Peyer's patch (tissue), 4 donors: ENCODE results near the gene NRTN. TPM values are rescaled to one million over a fixed set of nuclear protein-coding genes. Genes with fewer than 3 reads are reported as not detected.
A peak's percentile ranks its signal among the peaks of the same experiment; 100 is the strongest.

Experiments used
- DNase-seq, 3 donors: peaks; one replicate each; pipeline ENCODE4 v3.0.0-alpha.2; 2017 to 2019
- H3K27ac ChIP-seq, 4 donors: fragments of 200-600 bp; sonication (generic); one replicate each; pipeline ENCODE4 v1.5.1; 2016 to 2019
- H3K27me3 ChIP-seq, 2 donors: fragments of 200-600 bp; sonication (generic); one replicate each; pipeline ENCODE4 v1.5.1; 2019
- H3K36me3 ChIP-seq, 3 donors: fragments of 200-600 bp; sonication (generic); one replicate each; pipeline ENCODE4 v1.5.1; 2016 to 2019
- H3K4me1 ChIP-seq, 4 donors: fragments of 200-600 bp; sonication (generic); one replicate each; pipeline ENCODE4 v1.5.1; 2016 to 2019
- H3K4me3 ChIP-seq, 4 donors: fragments of 200-600 bp; sonication (generic); 1 replicate in 3 of 4; 2 replicates in 1 of 4; pipeline ENCODE4 v1.5.1; 2016 to 2019; ENCODE audit warnings: mild to moderate bottlenecking in 1 of 4
- H3K9me3 ChIP-seq, 4 donors: fragments of 200-600 bp; sonication (generic); one replicate each; pipeline ENCODE4 v1.5.1; 2016 to 2019; ENCODE audit warnings: mild to moderate bottlenecking in 1 of 4
- CTCF ChIP-seq, 6 experiments: fragments of 450-650 bp in 4 of 6; fragments of 200-600 bp in 2 of 6; sonication (generic) in 1 of 6; IDR thresholded peaks; one replicate each; pipeline ENCODE4 v1.5.1; 2017 to 2019; ENCODE audit warnings: antibody characterized with exemption in 6 of 6, mild to moderate bottlenecking in 3 of 6, moderate library complexity in 1 of 6
- POLR2A ChIP-seq, 2 donors: fragments of 450-650 bp; IDR thresholded peaks; one replicate each; pipeline ENCODE4 v1.5.1; 2017; ENCODE audit warnings: antibody characterized with exemption in 2 of 2, mild to moderate bottlenecking in 2 of 2, moderate library complexity in 2 of 2
- total RNA-seq, 4 donors: library from RNA; depleted of rRNA; stranded (reverse); fragments of >200 nt; gene quantifications; one replicate each; pipeline ENCODE4 v1.1.0, GENCODE V29; 2016

The NRTN gene
- 1 to 10 TPM in 2 of 4 donors, under 1 TPM in 1, not detected in 1; 0.88 to 4.8 (median 3.5) TPM for total RNA-seq

DNA sequence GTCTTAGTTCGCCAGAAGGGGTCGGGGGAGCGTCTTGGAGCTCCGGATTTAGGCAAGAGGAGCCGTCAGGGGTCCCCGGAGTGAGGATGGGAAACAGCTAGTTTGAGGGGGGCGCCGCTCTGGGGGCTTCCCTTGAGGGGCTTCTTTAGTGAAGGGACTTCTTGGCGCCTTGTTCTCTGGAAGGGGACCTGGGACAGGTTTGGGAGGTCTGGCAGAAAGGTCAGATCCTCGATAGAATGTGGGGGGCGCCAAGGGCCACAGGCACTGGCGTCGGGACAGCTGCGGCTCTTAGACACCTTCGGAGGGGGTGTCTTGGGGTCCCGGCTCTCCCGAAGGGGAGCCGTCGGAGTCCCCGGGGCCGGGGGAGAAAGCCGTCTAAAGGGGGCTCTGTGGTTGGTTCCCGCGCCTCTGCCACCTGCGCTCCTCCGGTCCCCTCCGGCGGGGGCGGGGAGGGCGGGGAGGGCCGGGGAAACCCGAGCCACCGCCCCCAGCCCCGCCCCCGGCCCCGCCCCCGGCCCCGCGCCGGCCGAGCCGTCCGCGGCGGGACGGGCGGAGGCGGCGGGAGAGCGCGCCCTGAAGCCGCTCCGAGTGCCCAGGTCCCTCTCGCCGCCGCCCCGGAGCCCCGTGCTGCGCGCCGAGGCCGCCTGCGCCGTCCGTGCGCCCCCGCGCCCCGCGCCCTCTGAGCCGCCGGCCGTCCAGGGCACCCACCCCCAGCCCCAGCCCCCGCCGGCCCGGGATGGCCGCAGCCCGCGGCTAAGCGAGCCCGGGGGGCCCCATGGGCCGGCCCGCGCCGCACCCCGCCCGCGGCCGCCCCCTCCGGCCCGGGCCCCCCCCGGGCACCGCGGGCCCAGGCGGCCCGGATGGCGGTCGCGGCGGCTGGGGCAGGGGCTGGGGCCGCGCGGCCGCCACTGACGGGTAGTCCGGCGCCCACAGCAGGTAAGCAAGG, at the start of gene NRTN:
Gene NRTN, plus strand, starts transcription at position 552 of the 946 bp plus-strand sequence. CDS start 19,099 bp downstream, outside the sequence.
- Histone ChIP-seq H3K27ac (peak within 1 kb of the TSS in 3 of 4 donors; percentile 31 to 61 (median 57)), H3K9me3 (peaks cover 0 to 3% (median 0%) of the 10 kb centered on the region in 4 donors), H3K27me3 (no peaks in the 10 kb centered on the region), H3K36me3 (no peaks in the 10 kb centered on the region), H3K4me1 (peaks cover 4 to 50% (median 11%) of the 10 kb centered on the region in 4 donors), H3K4me3 (peak within 1 kb of the TSS in 3 of 4 donors; percentile 36 to 46 (median 45))
- DNase-seq: peak; percentile 27 to 77 (median 70)
- TF ChIP-seq CTCF (IDR thresholded peaks at IDR 0.05): no peak
- no peak for TF ChIP-seq POLR2A (IDR thresholded peaks at IDR 0.05)

DNA sequence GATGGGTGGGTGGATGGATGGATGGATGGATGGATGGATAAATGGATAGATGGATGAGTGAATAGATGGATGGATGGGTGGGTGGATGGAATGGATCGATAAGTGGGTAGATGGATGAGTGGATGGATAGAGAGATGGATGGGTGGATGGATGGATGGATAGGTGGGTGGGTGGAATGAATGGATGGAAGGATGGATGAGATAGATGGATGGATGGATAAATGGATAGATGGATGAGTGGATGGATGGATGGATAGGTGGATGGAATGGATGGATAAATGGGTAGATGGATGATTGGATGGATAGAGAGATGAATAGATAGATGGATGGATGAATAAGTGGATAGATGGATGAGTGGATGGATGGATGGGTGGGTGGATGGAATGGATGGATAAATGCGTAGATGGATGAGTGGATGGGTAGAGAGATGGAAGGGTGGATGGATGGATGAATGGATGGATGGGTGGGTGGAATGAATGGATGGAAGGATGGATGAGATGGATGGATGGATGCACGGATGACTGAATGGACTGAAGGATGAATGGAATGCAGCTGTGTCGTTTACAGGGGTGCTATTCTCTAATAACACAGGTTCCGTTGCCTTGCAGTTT, 42.2 kb upstream of the NRTN start:
- H3K27me3 ChIP-seq: no peaks in the 10 kb centered on the region
- no peak overlapping the region for H3K4me3 ChIP-seq
- H3K9me3 ChIP-seq: no peaks in the 10 kb centered on the region
- no peaks in the 10 kb centered on the region for H3K36me3 ChIP-seq
- no peaks in the 10 kb centered on the region for H3K4me1 ChIP-seq
- H3K27ac ChIP-seq: no peak overlapping the region
- no peak for DNase-seq
- TF ChIP-seq POLR2A (IDR thresholded peaks at IDR 0.05): no peak

GRCh38 chr19:5765220-5765619, 39.6 kb upstream of the NRTN start:
- no peak overlapping the region for H3K27ac ChIP-seq
- no peak overlapping the region for H3K4me3 ChIP-seq
- no peaks in the 10 kb centered on the region for H3K36me3 ChIP-seq
- H3K9me3 ChIP-seq: no peaks in the 10 kb centered on the region
- DNase-seq: no peak
- no peaks in the 10 kb centered on the region for H3K27me3 ChIP-seq
- H3K4me1 ChIP-seq: no peaks in the 10 kb centered on the region
- TF ChIP-seq CTCF (IDR thresholded peaks at IDR 0.05): no peak
- TF ChIP-seq POLR2A (IDR thresholded peaks at IDR 0.05): no peak

GRCh38 chr19:5767949-5768348, 36.9 kb upstream of the NRTN start:
- no peak for TF ChIP-seq CTCF (IDR thresholded peaks at IDR 0.05)
- no peak for TF ChIP-seq POLR2A (IDR thresholded peaks at IDR 0.05)
- Histone ChIP-seq H3K27me3 (no peaks in the 10 kb centered on the region), H3K36me3 (no peaks in the 10 kb centered on the region), H3K9me3 (no peaks in the 10 kb centered on the region), H3K27ac (no peak overlapping the region), H3K4me3 (no peak overlapping the region), H3K4me1 (no peaks in the 10 kb centered on the region)
- DNase-seq: no peak

DNA sequence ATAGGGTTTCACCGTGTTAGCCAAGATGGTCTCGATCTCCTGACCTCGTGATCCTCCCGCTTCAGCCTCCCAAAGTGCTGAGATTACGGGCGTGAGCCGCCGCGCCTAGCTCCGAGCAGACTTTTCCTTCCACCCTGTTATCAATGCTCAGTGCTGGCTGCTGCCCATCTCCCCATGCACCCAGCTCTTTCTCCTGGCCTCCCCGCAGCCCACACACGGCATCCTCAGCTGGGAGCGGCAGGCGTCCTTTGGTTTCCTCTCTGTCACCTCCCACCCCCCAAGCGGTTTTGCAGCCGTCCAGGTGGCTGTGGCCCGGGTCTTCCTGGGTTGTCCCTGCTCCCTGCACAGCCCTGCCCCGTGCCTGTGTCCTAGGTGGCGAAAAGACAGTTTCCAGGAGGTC, 32.5 kb upstream of the NRTN start:
- no peaks in the 10 kb centered on the region for H3K9me3 ChIP-seq
- DNase-seq: no peak
- no peak overlapping the region for H3K4me3 ChIP-seq
- no peak overlapping the region for H3K27ac ChIP-seq
- H3K27me3 ChIP-seq: no peaks in the 10 kb centered on the region
- no peaks in the 10 kb centered on the region for H3K36me3 ChIP-seq
- TF ChIP-seq POLR2A (IDR thresholded peaks at IDR 0.05): no peak
- no peak for TF ChIP-seq CTCF (IDR thresholded peaks at IDR 0.05)
- no peaks in the 10 kb centered on the region for H3K4me1 ChIP-seq

- Histone ChIP-seq H3K27me3 (no peaks in the 10 kb centered on the region), H3K27ac (no peak overlapping the region), H3K36me3 (no peaks in the 10 kb centered on the region), H3K4me3 (no peak overlapping the region), H3K4me1 (no peaks in the 10 kb centered on the region), H3K9me3 (no peaks in the 10 kb centered on the region)
- DNase-seq: no peak
- TF ChIP-seq CTCF (IDR thresholded peaks at IDR 0.05) (no peak), POLR2A (IDR thresholded peaks at IDR 0.05) (no peak)
Observed at GRCh38 chr19:5773276-5773675, 31.6 kb upstream of the NRTN start.
